NCI-H510A treated with DMSO at 0.1 percent for 48 hours (cell line): ENCODE results near the gene ENPP7.

Experiments
- DNase-seq: peaks from one replicate; lab custom pipeline; 2025; lab: John Stamatoyannopoulos, UW

The ENPP7 gene, protein sequence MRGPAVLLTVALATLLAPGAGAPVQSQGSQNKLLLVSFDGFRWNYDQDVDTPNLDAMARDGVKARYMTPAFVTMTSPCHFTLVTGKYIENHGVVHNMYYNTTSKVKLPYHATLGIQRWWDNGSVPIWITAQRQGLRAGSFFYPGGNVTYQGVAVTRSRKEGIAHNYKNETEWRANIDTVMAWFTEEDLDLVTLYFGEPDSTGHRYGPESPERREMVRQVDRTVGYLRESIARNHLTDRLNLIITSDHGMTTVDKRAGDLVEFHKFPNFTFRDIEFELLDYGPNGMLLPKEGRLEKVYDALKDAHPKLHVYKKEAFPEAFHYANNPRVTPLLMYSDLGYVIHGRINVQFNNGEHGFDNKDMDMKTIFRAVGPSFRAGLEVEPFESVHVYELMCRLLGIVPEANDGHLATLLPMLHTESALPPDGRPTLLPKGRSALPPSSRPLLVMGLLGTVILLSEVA

GRCh38 chr17:79730769-79731483, at the start of gene ENPP7:
Gene ENPP7, plus strand, starts transcription at chr17:79730943. Its CDS starts 197 bp downstream, at chr17:79731140.
- DNase-seq = no peak

GRCh38 chr17:79681101-79681621, 49.6 kb upstream of the ENPP7 start:
- no peak for DNase-seq

DNA sequence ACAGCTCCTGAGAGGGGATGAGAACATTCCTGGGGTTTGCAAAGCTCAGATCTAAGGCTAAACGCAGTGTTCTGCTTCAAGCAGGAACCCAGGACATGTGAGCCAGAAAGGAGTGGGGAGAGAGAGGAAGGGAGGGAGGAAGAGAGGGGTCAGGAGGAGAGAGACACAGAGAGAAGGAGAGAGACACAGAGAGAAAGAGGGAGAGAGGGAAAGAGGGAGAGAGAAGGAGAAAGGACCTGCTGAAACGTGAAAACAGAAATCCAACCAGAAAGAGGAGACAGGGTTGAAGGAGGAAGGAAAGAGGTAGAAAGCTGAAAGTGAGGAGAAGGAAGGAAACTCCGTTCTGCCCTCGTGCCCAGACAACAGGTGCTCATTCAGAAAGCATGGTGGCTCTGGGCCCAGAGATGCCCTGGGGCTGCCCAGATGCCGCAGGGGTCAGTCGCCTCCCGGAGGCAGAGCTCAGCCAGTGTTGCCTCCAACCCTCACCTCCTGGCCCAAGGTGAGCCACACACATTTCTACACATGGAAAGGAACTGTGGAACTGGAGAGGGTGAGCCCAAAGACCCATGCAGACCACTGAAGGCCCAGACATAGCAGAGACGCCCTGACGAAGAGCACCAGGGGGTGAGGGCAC, 49.0 kb upstream of the ENPP7 start:
- no peak for DNase-seq

GRCh38 chr17:79683365-79683764, 47.4 kb upstream of the ENPP7 start:
- no peak for DNase-seq

GRCh38 chr17:79684132-79684985, 46.4 kb upstream of the ENPP7 start:
- no peak for DNase-seq

DNA sequence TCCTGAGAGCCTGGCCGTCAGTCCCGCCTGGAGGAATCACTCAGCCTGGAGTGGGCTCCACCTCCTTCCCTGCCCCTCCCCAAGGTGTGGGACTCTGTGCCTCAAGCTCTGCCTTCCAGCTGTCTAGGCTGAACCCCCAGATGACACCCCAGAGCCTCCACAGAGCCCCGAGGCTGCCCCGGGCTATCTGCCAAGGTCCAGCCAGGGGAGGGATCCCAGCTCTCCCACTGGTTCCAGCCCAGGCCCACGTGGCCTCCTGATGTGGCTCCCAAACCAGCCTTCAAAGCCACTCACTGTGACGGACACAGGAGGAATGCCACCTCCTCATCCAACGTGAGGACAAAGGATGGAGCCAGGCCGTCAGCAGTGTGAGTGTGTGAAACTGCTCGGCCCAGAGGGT, 45.6 kb upstream of the ENPP7 start:
- no peak for DNase-seq

GRCh38 chr17:79686476-79686875, 44.3 kb upstream of the ENPP7 start:
- no peak for DNase-seq

GRCh38 chr17:79690466-79690865, 40.3 kb upstream of the ENPP7 start:
- DNase-seq = no peak

- no peak for DNase-seq
Observed at GRCh38 chr17:79690988-79691836, 39.5 kb upstream of the ENPP7 start.

- no peak for DNase-seq
Observed at GRCh38 chr17:79691931-79692330, 38.8 kb upstream of the ENPP7 start.

DNA sequence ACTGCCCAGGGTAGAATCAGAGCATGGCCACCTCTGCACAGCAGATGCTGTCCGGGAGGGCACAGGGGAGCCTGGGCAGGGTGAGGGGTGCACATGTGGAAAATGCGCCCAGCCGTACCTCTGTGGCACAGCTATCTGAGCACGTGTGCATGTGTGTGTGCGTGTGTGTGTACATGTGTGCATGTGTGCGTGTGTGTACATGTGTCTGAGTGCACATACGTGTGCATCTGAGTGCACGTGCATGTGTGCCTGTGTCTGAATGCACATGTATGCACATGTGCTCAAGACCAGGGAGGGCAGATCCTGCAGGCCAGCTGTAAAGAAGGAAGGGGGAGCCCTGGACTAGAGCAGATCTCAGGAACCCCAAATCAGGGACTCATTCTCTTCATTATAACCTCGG, 37.3 kb upstream of the ENPP7 start:
- DNase-seq = no peak

DNA sequence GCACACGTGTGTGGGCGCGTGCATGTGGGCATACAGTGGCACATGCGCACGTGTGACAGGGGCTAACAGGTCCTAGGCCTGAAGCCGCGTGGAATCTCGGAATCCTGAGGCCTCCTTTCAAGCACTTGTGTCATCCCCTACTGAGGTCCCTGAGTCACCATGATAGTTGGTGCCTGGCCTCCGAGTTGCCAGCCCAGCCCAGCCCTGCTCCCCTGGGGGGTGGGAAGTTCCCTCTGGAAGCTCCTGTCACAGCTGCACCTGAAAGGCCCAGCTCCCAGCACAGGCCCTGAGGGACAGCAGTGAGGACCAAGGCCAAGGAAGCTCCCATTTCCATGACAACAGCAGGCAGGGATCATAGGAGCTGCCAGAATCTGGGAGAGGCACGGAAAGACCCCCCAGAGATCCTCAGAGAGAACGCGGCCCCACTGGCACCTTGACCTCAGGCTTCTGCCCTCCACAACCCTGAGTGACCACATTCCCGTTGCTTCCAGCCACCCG, 35.4 kb upstream of the ENPP7 start:
- no peak for DNase-seq

DNA sequence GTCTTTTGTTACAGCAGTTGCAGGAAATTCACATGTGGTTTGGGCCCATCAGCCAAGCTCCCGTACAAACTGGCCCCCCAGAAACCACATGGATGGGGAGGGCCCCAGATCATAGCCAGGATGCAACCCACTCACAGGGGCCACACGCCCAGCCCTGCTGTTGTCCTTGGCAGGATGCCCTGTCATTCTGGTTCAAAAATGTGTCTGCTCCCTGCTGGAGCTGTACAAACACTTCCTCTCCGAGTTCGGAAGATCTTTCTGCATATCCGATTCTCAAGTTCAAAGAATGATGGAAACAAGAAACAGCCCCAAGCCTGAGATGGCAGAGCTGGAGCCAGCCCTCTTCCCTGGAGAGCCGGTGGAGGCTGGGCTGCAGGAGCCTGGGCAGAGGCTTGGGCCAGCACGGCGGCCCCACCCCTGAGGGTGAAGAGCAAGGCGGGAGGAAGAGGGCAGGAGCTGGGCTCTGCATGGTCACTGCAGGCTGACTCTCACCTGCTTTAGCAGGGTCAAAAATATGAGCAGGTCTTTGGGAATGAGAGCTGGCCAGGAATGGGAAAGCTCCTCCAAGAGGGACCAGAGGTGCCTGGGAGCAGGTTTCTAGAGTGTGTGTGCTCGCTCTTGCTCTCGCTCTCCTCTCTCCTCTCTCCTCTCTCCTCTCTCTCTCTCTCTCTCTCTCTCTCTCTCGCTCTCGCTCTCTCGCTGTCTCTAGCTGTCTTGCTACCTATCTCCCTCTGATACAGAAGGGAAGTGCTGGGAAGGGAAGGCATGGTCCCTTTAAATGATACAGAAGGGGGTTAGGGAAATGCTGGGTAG, 34.7 kb upstream of the ENPP7 start:
- no peak for DNase-seq

- DNase-seq = no peak
Observed at GRCh38 chr17:79696610-79696982, 34.1 kb upstream of the ENPP7 start.

DNA sequence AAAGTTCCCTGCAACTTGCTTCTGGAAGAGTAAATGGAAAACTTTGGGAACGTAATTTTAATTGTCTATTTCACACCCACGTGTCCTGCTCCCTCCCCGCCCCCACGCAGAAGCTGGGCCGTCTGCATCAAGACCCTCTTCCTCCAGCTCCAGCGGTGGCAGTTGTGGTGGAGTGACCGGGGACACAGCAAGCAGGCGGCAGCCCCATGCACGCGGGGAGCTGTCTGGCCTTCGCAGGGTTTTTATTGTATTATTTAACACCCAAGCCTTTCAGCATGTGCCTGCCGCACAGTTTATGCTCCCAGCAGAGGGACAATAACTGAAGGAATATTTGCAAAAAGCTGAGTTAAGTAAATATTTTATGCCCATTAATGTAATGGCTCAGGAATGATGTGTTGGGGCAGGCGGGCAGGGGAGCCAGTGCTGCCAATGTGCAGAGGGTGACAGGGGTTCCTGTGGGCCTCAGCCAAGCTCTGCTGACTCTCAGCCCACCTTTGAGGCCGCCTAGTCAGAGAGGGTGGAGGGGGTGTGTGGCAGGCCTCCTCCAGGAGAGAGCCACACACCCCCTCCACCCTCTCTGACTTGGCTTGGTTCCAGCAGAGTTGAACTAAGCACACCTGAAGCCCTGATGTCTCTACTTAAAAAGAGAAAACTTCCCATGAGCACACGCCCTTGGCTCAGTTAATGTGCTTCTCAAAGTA, 32.4 kb upstream of the ENPP7 start:
- no peak for DNase-seq

GRCh38 chr17:79699386-79700036, 31.2 kb upstream of the ENPP7 start:
- DNase-seq = no peak

DNA sequence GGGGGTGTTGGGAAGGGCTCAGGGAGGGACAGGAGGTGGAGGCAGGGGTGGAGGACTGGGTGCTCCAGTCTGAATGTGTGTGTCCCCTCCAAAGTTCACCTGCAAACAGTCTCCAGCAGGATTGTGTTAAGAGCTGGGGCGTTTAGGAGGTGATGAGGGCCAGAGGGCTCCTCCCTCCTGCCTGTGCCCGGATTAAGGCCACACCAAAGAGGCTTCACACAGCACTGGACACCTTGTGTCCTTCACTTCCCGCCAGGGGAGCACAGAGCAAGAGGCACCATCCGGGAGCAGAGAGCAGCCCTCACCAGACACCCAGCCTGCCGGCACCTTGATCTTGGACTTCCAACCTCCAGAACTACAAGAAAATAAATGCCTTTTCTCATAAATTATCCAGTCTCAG, 30.2 kb upstream of the ENPP7 start:
- DNase-seq = no peak

DNA sequence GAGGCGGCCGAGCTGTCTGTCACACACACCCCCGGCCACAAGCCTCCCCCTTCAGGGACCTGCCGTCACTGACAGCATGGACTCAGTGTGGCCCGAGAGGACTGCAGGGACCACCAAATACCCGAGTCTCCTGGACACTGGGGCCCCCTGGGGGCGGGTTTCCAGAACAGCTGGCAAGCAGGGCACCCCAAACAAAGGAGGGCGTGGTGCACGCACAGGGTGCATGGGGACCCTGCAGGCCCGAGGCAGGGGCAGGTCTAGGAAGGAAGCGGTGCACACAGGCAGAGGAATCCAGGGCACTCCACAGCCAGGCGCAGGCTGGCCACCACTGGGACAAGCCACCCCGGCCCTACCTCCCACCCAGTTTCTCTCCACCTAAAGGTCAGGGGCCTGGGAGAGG, 28.7 kb upstream of the ENPP7 start:
- DNase-seq = no peak
